Esophagus muscularis mucosa (tissue), 4 donors: ENCODE measurements around the gene POLR3E. TPM values are rescaled to one million over a fixed set of nuclear protein-coding genes. Genes with fewer than 3 reads are reported as not detected.
A peak's percentile ranks its signal among the peaks of the same experiment; 100 is the strongest.

Experiments
- DNase-seq: peaks from one replicate; pipeline ENCODE4 v3.0.0-alpha.2; 2017; ENCODE audit errors: extremely low spot score
- H3K27ac ChIP-seq, 4 donors: fragments of 200-600 bp; sonication (generic); replicated peaks in 1 of 4; 1 replicate in 3 of 4; 2 replicates in 1 of 4; pipeline ENCODE4 v1.5.1; 2016 to 2019; ENCODE audit warnings: mild to moderate bottlenecking in 1 of 4
- H3K27me3 ChIP-seq, 4 donors: fragments of 200-600 bp; sonication (generic); one replicate each; pipeline versions ENCODE4 v1.5.1 to v1.6.0; 2016 to 2019
- H3K36me3 ChIP-seq, 4 donors: fragments of 200-600 bp; sonication (generic); one replicate each; pipeline ENCODE4 v1.5.1; 2016 to 2019
- H3K4me1 ChIP-seq, 4 donors: fragments of 200-600 bp; sonication (generic); one replicate each; pipeline ENCODE4 v1.5.1; 2016 to 2019
- H3K4me3 ChIP-seq, 4 donors: fragments of 200-600 bp; sonication (generic); 1 replicate in 2 of 4; 2 replicates in 2 of 4; pipeline ENCODE4 v1.5.1; 2016 to 2019; ENCODE audit warnings: mild to moderate bottlenecking in 4 of 4, moderate library complexity in 1 of 4
- H3K9me3 ChIP-seq, 4 donors: fragments of 200-600 bp; sonication (generic); 1 replicate in 3 of 4; 2 replicates in 1 of 4; pipeline ENCODE4 v1.5.1; 2016 to 2019
- CTCF ChIP-seq, 3 experiments: fragments of 200-600 bp in 2 of 3; fragments of 450-650 bp in 1 of 3; sonication (generic) in 2 of 3; IDR thresholded peaks; one replicate each; pipeline ENCODE4 v1.5.1; 2017 to 2019; ENCODE audit warnings: antibody characterized with exemption in 3 of 3, mild to moderate bottlenecking in 2 of 3, moderate library complexity in 1 of 3
- EP300 ChIP-seq: sonication (generic); formaldehyde crosslinking; IDR thresholded peaks from one replicate; pipeline ENCODE4 v1.6.1; 2017; ENCODE audit warnings: antibody characterized with exemption
- POLR2A ChIP-seq: fragments of 450-650 bp; IDR thresholded peaks from one replicate; pipeline ENCODE4 v1.6.1; 2017; ENCODE audit warnings: antibody characterized with exemption, moderate library complexity, mild to moderate bottlenecking, low read depth
- POLR2AphosphoS5 ChIP-seq, 2 donors: sonication (generic); formaldehyde crosslinking; IDR thresholded peaks; one replicate each; pipeline ENCODE4 v1.6.1; 2017; ENCODE audit warnings: antibody characterized with exemption in 2 of 2
- WGBS: methylation state at CpG from one replicate; pipeline ENCODE4 v1.1.5; 2018; 5-methylcytosine and 5-hydroxymethylcytosine counted together
- intact Hi-C: fragments of 100-400 bp; cut with DNase I; formaldehyde crosslinking; loops from one replicate; pipeline ENCODE4 v1.15.1; 2023
- total RNA-seq, 4 donors: library from RNA; depleted of rRNA; stranded (reverse); fragments of >200 nt; gene quantifications; one replicate each; pipeline versions ENCODE4 v1.1.0 to v1.2.1, GENCODE V29; 2016

POLR3E gene
- total RNA-seq, 4 donors from 2014 or later: 39.9 to 50.7 (median 49.0) TPM

- peak; percentile 72 for DNase-seq
- no peak overlapping the region for H3K27ac ChIP-seq
- WGBS: 72% methylated on average over 2 of the region's 13 CpGs
- TF ChIP-seq POLR2AphosphoS5 (IDR thresholded peaks at IDR 0.05) (no peak), POLR2A (no peak), EP300 (no peak), CTCF (IDR thresholded peaks at IDR 0.05) (no peak)
- H3K36me3 ChIP-seq: peaks cover 45 to 95% (median 82%) of the 10 kb centered on the region in 4 donors
- no peaks in the 10 kb centered on the region for H3K9me3 ChIP-seq
- intact Hi-C loops: no loop called here
- peaks cover 0 to 10% (median 7%) of the 10 kb centered on the region in 4 donors for H3K4me1 ChIP-seq
- H3K4me3 ChIP-seq: no peak overlapping the region
- H3K27me3 ChIP-seq: no peaks in the 10 kb centered on the region
These were observed 29.7 kb downstream of the POLR3E start for GRCh38 chr16:22326771-22327445.

GRCh38 chr16:22327446-22327775 is 30.2 kb downstream of the POLR3E start:
- H3K27ac ChIP-seq: no peak overlapping the region
- no peak for TF ChIP-seq EP300
- TF ChIP-seq POLR2A: no peak
- no peak for TF ChIP-seq POLR2AphosphoS5 (IDR thresholded peaks at IDR 0.05)
- TF ChIP-seq CTCF (IDR thresholded peaks at IDR 0.05): no peak

GRCh38 chr16:22328081-22328725 is 31.0 kb downstream of the POLR3E start:
- Histone ChIP-seq H3K4me1 (peaks cover 0 to 10% (median 7%) of the 10 kb centered on the region in 4 donors), H3K27ac (no peak overlapping the region), H3K27me3 (no peaks in the 10 kb centered on the region), H3K36me3 (peaks cover 45 to 95% (median 79%) of the 10 kb centered on the region in 4 donors), H3K4me3 (no peak overlapping the region), H3K9me3 (no peaks in the 10 kb centered on the region)
- intact Hi-C loops: no loop called here
- WGBS: 74% methylated on average over 9 of the region's 10 CpGs
- no peak for TF ChIP-seq POLR2A
- TF ChIP-seq CTCF (IDR thresholded peaks at IDR 0.05): no peak
- TF ChIP-seq POLR2AphosphoS5 (IDR thresholded peaks at IDR 0.05): no peak
- no peak for TF ChIP-seq EP300
- peak; percentile 66 for DNase-seq

More at GRCh38 chr16:22327446-22327775, 30.2 kb downstream of the POLR3E start:
- DNase-seq: no peak
- Histone ChIP-seq H3K4me1 (peaks cover 0 to 10% (median 7%) of the 10 kb centered on the region in 4 donors), H3K4me3 (no peak overlapping the region), H3K9me3 (no peaks in the 10 kb centered on the region), H3K27me3 (no peaks in the 10 kb centered on the region), H3K36me3 (peaks cover 45 to 95% (median 83%) of the 10 kb centered on the region in 4 donors)
- 91% methylated on average over 5 of the region's 6 CpGs for WGBS
- intact Hi-C loops: no loop called here

- WGBS: 95% methylated on average over 9 of the region's 9 CpGs
- Histone ChIP-seq H3K27ac (no peak overlapping the region), H3K27me3 (no peaks in the 10 kb centered on the region), H3K36me3 (peaks cover 44 to 95% (median 79%) of the 10 kb centered on the region in 4 donors), H3K4me1 (peaks cover 0 to 10% (median 7%) of the 10 kb centered on the region in 4 donors), H3K4me3 (no peak overlapping the region), H3K9me3 (no peaks in the 10 kb centered on the region)
- TF ChIP-seq POLR2A (no peak), POLR2AphosphoS5 (IDR thresholded peaks at IDR 0.05) (no peak), CTCF (IDR thresholded peaks at IDR 0.05) (no peak), EP300 (no peak)
- intact Hi-C loops: no loop called here
- peak; percentile 64 for DNase-seq
These were observed 32.0 kb downstream of the POLR3E start for GRCh38 chr16:22329199-22329695.
